Hematopoietic multipotent progenitor cell treated with erythropoietin and hydrocortisone succinate and interleukin-3 and kit ligand, for 17 days (in vitro differentiated cells): Measurements from ENCODE around the gene CCDC106.

Experiments used
- DNase-seq: peaks from one replicate; pipeline ENCODE4 v3.0.0-alpha.2; 2015; ENCODE audit warnings: low spot score

Gene CCDC106

DNA sequence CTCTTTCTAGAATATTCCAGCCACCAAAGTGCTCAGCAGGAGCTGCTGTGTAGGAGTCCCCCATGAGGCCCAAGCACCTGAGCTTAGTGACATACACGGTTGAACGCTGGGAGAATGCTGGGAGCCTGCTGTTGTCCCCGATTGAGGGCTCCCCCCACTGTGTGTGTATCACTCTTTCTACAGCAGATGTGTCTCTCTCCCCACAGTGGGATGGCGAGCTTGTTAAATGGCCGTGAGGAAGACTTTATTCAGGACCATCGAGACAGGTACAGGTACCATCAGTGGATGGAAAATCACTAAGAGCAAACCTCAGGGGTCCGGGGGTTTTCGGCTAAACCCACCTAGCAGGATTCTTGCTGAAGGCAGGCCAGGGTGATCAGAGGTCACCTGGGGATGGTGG lies 49.7 kb downstream of the CCDC106 start:
- DNase-seq = no peak

DNA sequence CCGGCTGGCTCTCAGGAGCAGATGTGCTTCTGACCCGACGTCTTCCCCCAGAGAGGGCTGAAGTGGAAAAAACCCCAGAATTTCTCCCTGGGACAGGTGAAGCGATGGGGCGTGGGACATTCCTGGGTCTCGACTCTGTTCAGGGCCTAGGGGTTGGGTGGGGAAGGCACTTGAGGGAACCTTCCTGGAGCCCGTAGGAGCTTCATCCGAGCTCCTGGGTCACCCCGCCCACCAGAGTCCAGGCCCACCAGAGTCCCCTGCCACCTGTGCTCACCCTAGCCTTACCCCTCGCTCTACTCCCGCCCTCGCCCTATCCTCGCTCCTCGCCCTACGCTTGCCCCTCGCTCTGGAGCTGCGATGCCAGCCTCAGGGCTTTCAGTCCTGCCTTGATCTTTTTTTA lies 50.2 kb downstream of the CCDC106 start:
- DNase-seq = no peak

DNA sequence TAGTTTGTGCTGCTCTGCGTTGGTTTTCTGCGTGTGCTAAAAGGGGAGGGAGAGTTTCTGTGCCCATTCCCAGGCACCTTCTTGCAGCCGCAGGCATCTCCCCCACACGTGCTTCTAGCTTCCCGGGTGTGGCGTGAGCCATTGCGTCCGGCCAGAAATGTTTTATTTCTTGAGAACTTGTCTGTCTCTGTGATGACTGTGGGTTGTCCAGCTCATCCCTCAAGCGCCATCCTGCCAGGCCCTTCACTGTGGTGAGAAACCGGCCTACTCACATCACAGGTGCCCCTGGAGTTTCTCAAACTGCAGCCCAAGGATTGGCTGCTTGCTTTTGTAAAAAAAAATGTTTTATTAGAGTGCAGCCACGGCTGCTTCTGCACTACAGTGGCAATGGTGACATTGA lies 51.2 kb downstream of the CCDC106 start:
- DNase-seq = no peak

DNA sequence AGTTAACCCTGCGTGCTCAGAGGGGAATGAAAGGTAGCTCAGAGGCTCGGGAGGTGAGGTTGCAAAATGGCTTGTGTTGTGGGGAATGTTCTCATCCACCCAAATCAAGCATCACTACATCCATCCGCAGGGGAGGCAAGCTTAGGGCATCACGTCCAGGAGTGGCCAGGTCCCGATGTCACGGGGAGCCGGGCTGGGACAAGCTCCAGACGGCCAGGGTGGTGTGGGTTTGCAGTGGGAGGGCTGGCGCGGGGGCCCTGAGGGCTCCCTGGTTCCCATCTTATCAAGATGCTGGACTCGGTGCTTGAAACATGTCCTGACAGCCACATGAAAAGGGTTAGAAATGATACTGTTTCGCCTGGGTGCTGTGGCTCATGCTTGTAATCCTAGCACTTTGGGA lies 52.8 kb downstream of the CCDC106 start:
- DNase-seq = no peak

DNA sequence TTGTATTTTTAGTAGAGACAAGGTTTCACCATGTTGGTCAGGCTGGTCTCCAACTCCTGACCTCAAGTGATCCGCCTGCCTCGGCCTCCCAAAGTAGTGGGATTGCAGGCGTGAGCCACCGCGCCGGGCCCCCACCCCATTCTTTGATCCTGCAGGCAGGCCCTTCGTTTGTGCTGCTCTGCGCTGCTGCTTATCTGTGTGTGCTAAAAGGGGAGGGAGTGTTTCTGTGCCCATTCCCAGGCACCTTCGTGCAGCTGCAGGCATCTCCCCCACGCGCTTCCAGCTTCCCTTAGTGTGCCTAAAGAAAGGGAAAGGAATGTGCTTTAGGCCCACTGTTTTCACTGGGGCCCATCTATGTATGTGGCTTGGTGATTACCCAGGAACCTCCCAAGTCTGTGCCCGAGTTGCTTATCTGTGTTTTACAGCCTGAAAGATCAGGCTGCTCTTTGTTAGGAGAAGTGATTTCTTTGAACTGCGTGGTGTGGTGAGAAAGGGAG lies 54.2 kb downstream of the CCDC106 start:
- DNase-seq = no peak
